Vagina (tissue), 2 donors: ENCODE measurements around the gene SCGN. TPM values are rescaled to one million over a fixed set of nuclear protein-coding genes. Genes with fewer than 3 reads are reported as not detected.

Source experiments
- DNase-seq, 2 donors: peaks; one replicate each; pipeline ENCODE4 v3.0.0-alpha.2; 2017; ENCODE audit errors: extremely low spot score in 2 of 2
- H3K27ac ChIP-seq: fragments of 200-600 bp; sonication (generic); one replicate; pipeline ENCODE4 v1.5.1; 2019
- H3K27me3 ChIP-seq: fragments of 200-600 bp; sonication (generic); one replicate; pipeline ENCODE4 v1.5.1; 2019
- H3K36me3 ChIP-seq, 2 donors: fragments of 200-600 bp; sonication (generic); one replicate each; pipeline ENCODE4 v1.5.1; 2017 to 2019
- H3K4me1 ChIP-seq: fragments of 200-600 bp; sonication (generic); one replicate; pipeline ENCODE4 v1.5.1; 2019
- H3K4me3 ChIP-seq, 2 donors: fragments of 200-600 bp; sonication (generic); 1 replicate in 1 of 2; 2 replicates in 1 of 2; pipeline ENCODE4 v1.5.1; 2016 to 2019
- H3K9me3 ChIP-seq: fragments of 200-600 bp; sonication (generic); one replicate; pipeline ENCODE4 v1.5.1; 2019
- CTCF ChIP-seq, 3 experiments: fragments of 450-650 bp in 2 of 3; fragments of 200-600 bp in 1 of 3; sonication (generic) in 1 of 3; IDR thresholded peaks; one replicate each; pipeline ENCODE4 v1.5.1; 2017 to 2019; ENCODE audit warnings: antibody characterized with exemption in 3 of 3, mild to moderate bottlenecking in 2 of 3, moderate library complexity in 2 of 3
- POLR2A ChIP-seq, 2 donors: fragments of 450-650 bp; IDR thresholded peaks; one replicate each; pipeline ENCODE4 v1.6.1; 2017; ENCODE audit warnings: antibody characterized with exemption in 2 of 2, mild to moderate bottlenecking in 2 of 2, moderate library complexity in 2 of 2
- POLR2AphosphoS5 ChIP-seq, 2 donors: sonication (generic); formaldehyde crosslinking; IDR thresholded peaks; one replicate each; pipeline ENCODE4 v1.9.0; 2017; ENCODE audit warnings: antibody characterized with exemption in 2 of 2, mild to moderate bottlenecking in 2 of 2, low read depth in 1 of 2; ENCODE audit not compliant: insufficient read depth in 1 of 2
- intact Hi-C: fragments of 100-400 bp; cut with DNase I; formaldehyde crosslinking; loops from one replicate; pipeline ENCODE4 v1.15.1; 2023
- total RNA-seq: library from RNA; depleted of rRNA; stranded (reverse); fragments of >200 nt; gene quantifications from one replicate; pipeline ENCODE4 v1.2.3, GENCODE V29; 2016

Gene SCGN
- total RNA-seq, 1 donor from 2014 or later: not detected

GRCh38 chr6:25628471-25629197, 23.4 kb upstream of the SCGN start:
- Histone ChIP-seq H3K36me3 (no peaks in the 10 kb centered on the region), H3K27me3 (no peaks in the 10 kb centered on the region), H3K9me3 (no peaks in the 10 kb centered on the region), H3K4me1 (no peaks in the 10 kb centered on the region), H3K4me3 (no peak overlapping the region), H3K27ac (no peak overlapping the region)
- no peak for TF ChIP-seq CTCF (IDR thresholded peaks at IDR 0.05)
- TF ChIP-seq POLR2A (IDR thresholded peaks at IDR 0.05): no peak
- no peak for TF ChIP-seq POLR2AphosphoS5 (IDR thresholded peaks at IDR 0.05; ENCODE audit: insufficient read depth in 1 of 2, low read depth in 1 of 2)
- intact Hi-C loops: no loop called here
- no peak for DNase-seq

GRCh38 chr6:25629198-25629576, 22.8 kb upstream of the SCGN start:
- Histone ChIP-seq H3K27ac (no peak overlapping the region), H3K4me1 (no peaks in the 10 kb centered on the region), H3K4me3 (no peak overlapping the region), H3K36me3 (no peaks in the 10 kb centered on the region), H3K27me3 (no peaks in the 10 kb centered on the region), H3K9me3 (no peaks in the 10 kb centered on the region)
- no peak for DNase-seq
- no peak for TF ChIP-seq POLR2AphosphoS5 (IDR thresholded peaks at IDR 0.05; ENCODE audit: insufficient read depth in 1 of 2, low read depth in 1 of 2)
- TF ChIP-seq CTCF (IDR thresholded peaks at IDR 0.05): no peak
- no peak for TF ChIP-seq POLR2A (IDR thresholded peaks at IDR 0.05)
- intact Hi-C loops: no loop called here

- Histone ChIP-seq H3K36me3 (no peaks in the 10 kb centered on the region), H3K27ac (no peak overlapping the region), H3K27me3 (no peaks in the 10 kb centered on the region), H3K4me3 (no peak overlapping the region), H3K9me3 (no peaks in the 10 kb centered on the region), H3K4me1 (no peaks in the 10 kb centered on the region)
- no peak for TF ChIP-seq POLR2A (IDR thresholded peaks at IDR 0.05)
- TF ChIP-seq CTCF (IDR thresholded peaks at IDR 0.05): no peak
- no peak for TF ChIP-seq POLR2AphosphoS5 (IDR thresholded peaks at IDR 0.05; ENCODE audit: insufficient read depth in 1 of 2, low read depth in 1 of 2)
- intact Hi-C loops: no loop called here
- DNase-seq: no peak
Measured at GRCh38 chr6:25630508-25631278, 21.3 kb upstream of the SCGN start.

- no peaks in the 10 kb centered on the region for H3K9me3 ChIP-seq
- H3K36me3 ChIP-seq: no peaks in the 10 kb centered on the region
- TF ChIP-seq POLR2AphosphoS5 (IDR thresholded peaks at IDR 0.05; ENCODE audit: insufficient read depth in 1 of 2, low read depth in 1 of 2) (no peak), POLR2A (IDR thresholded peaks at IDR 0.05) (no peak), CTCF (IDR thresholded peaks at IDR 0.05) (no peak)
- DNase-seq: no peak
- no peaks in the 10 kb centered on the region for H3K27me3 ChIP-seq
- no peak overlapping the region for H3K4me3 ChIP-seq
- H3K27ac ChIP-seq: no peak overlapping the region
- H3K4me1 ChIP-seq: no peaks in the 10 kb centered on the region
- intact Hi-C loops: no loop called here
Measured at GRCh38 chr6:25635886-25636317, 16.1 kb upstream of the SCGN start.

- intact Hi-C loops: no loop called here
- no peak for TF ChIP-seq POLR2A (IDR thresholded peaks at IDR 0.05)
- no peak for TF ChIP-seq CTCF (IDR thresholded peaks at IDR 0.05)
- TF ChIP-seq POLR2AphosphoS5 (IDR thresholded peaks at IDR 0.05; ENCODE audit: insufficient read depth in 1 of 2, low read depth in 1 of 2): no peak
- DNase-seq: no peak
Measured at GRCh38 chr6:25637211-25637610, 14.8 kb upstream of the SCGN start.

More at GRCh38 chr6:25637211-25637610, 14.8 kb upstream of the SCGN start:
- Histone ChIP-seq H3K36me3 (no peaks in the 10 kb centered on the region), H3K27me3 (no peaks in the 10 kb centered on the region), H3K4me3 (no peak overlapping the region), H3K4me1 (no peaks in the 10 kb centered on the region), H3K9me3 (no peaks in the 10 kb centered on the region), H3K27ac (no peak overlapping the region)
